HCT116 (cell line): ENCODE measurements around the gene BST1. TPM values are rescaled to one million over a fixed set of nuclear protein-coding genes. Genes with fewer than 3 reads are reported as not detected.

Experiments used
- CBX3 ChIP-seq: IDR thresholded peaks from 2 replicates; pipeline ENCODE4 v1.6.1; 2012; ENCODE audit warnings: low read depth
- CTCF ChIP-seq, 3 experiments: fragments of 200-600 bp in 1 of 3; sonication (generic) in 1 of 3; IDR thresholded peaks in 2 of 3; conservative IDR thresholded peaks in 1 of 3; 2 replicates each; pipeline ENCODE4 v1.5.1; 2012 to 2017; ENCODE audit warnings: low read depth in 2 of 3, low read length in 2 of 3, antibody characterized with exemption in 1 of 3, borderline replicate concordance in 1 of 3, control low read depth in 1 of 3, mild to moderate bottlenecking in 1 of 3, mixed read lengths in 1 of 3, mixed run types in 1 of 3, moderate library complexity in 1 of 3; ENCODE audit not compliant: insufficient read depth in 1 of 3
- EZH2 ChIP-seq: fragments of 200-600 bp; sonication (generic); IDR thresholded peaks from 2 replicates; pipeline ENCODE4 v1.6.1; 2017; ENCODE audit warnings: antibody characterized with exemption, mixed run types
- MAX ChIP-seq: IDR thresholded peaks from 2 replicates; pipeline ENCODE4 v1.6.1; 2012
- POLR2A ChIP-seq: IDR thresholded peaks from 2 replicates; pipeline ENCODE4 v1.7.0; 2011; ENCODE audit warnings: borderline replicate concordance; ENCODE audit not compliant: insufficient read depth, insufficient read length; ENCODE audit errors: extremely low read depth
- REST ChIP-seq: IDR thresholded peaks from 2 replicates; pipeline ENCODE4 v1.6.1; 2012; ENCODE audit warnings: low read depth
- SIN3A ChIP-seq: IDR thresholded peaks from 2 replicates; pipeline ENCODE4 v1.6.1; 2012; ENCODE audit warnings: low read depth
- YY1 ChIP-seq: IDR thresholded peaks from 2 replicates; pipeline ENCODE4 v1.6.1; 2011; ENCODE audit warnings: low read length, low read depth, moderate library complexity, mild to moderate bottlenecking; ENCODE audit not compliant: insufficient replicate concordance; ENCODE audit errors: extremely low read depth
- ZBTB33 ChIP-seq: IDR thresholded peaks from 2 replicates; pipeline ENCODE4 v1.6.1; 2011; ENCODE audit warnings: mild to moderate bottlenecking, low read length, moderate library complexity; ENCODE audit not compliant: insufficient replicate concordance; ENCODE audit errors: extremely low read depth
- ZNF274 ChIP-seq: fragments of 200-500 bp; sonication (Bioruptor generic); IDR thresholded peaks from 2 replicates; pipeline ENCODE4 v1.6.1; 2014; ENCODE audit warnings: mild to moderate bottlenecking, low read depth, low read length, inconsistent platforms
- total RNA-seq: library from RNA; stranded (reverse); gene quantifications from one replicate; pipeline ENCODE4 v1.2.1, GENCODE V29; 2021; ENCODE audit not compliant: unreplicated experiment

Gene BST1
- total RNA-seq, 1 experiment from 2014 or later = 0.44 TPM

- TF ChIP-seq REST = no peak
- TF ChIP-seq SIN3A = peak; percentile 49; the same call in 1 of the 2 replicates
- no peak for TF ChIP-seq POLR2A
- TF ChIP-seq ZBTB33 = no peak
- no peak for TF ChIP-seq EZH2
- 0 out of 2 replicates have a peak, but pooled peaks have one; percentile 22 for TF ChIP-seq CBX3
- TF ChIP-seq MAX = no peak
- TF ChIP-seq ZNF274 = no peak
- no peak for TF ChIP-seq CTCF (IDR thresholded peaks at IDR 0.05 in 2 of 3, conservative IDR thresholded peaks at IDR 0.05 in 1 of 3; ENCODE audit: borderline replicate concordance in 1 of 3, insufficient read depth in 1 of 3, low read depth in 2 of 3, low read length in 2 of 3)
- TF ChIP-seq YY1 = no peak
These were observed 7.6 kb upstream of the BST1 start (continued) for GRCh38 chr4:15695240-15695699.
